K562 (cell line): ENCODE measurements around the gene DEPDC1. TPM values are rescaled to one million over a fixed set of nuclear protein-coding genes. Genes with fewer than 3 reads are reported as not detected.

Source experiments
- ATAC-seq: fragments of 200-7000 bp; cut with Tn5 transposase; 3 replicates; pipeline ENCODE4 v1.9.1; 2020; ENCODE audit warnings: moderate library complexity
- BruUV-seq: library from RNA; stranded (reverse); fragments of 400-500 nt; replicated peaks from 2 replicates; lab custom pipeline; 2021; lab: Mats Ljungman, UMichigan
- CTCF ChIA-PET: fragments of 300-600 bp; formaldehyde crosslinking; extraction: SDS; loops from one replicate; lab custom pipeline; 2021; ENCODE audit warnings: low intra/inter-chr PET ratio; lab: Yijun Ruan, JAX
- POLR2A ChIA-PET: fragments of 300-600, 350-650 bp; sonication (Branson Sonifier 250); formaldehyde crosslinking; extraction: SDS; loops from one replicate; lab custom pipeline; 2021; ENCODE audit warnings: antibody characterized with exemption, inconsistent platforms; lab: Yijun Ruan, JAX
- DNase-seq, 4 experiments: peaks; one replicate each; pipeline versions ENCODE4 v3.0.0 to v3.0.0-alpha.2; 2011 to 2018; ENCODE audit warnings: low spot score in 3 of 4, mixed read lengths in 3 of 4; ENCODE audit errors: extremely low read depth in 1 of 4
- FAIRE-seq: peaks from 2 replicates; lab custom pipeline; 2011; peaks lifted over from hg19 to GRCh38; lab: Jason Lieb, UNC
- H2AFZ ChIP-seq: 2 replicates; pipeline ENCODE4 v1.6.0; 2011; ENCODE audit warnings: low read depth, low read length, control low read depth, inconsistent platforms
- H3K27ac ChIP-seq: fragments of 200-600 bp; 3 replicates; pipeline ENCODE4 v1.8.0; 2011; ENCODE audit warnings: low read depth, mild to moderate bottlenecking, control low read depth, inconsistent platforms, low read length, moderate library complexity, mixed read lengths; ENCODE audit errors: extremely low read depth
- H3K27me3 ChIP-seq, 2 experiments: fragments of 300-600 bp in 1 of 2; 2 replicates in 1 of 2; 3 replicates in 1 of 2; pipeline versions ENCODE4 v1.6.0 to v1.8.0; 2011; ENCODE audit warnings: inconsistent platforms in 2 of 2, low read length in 2 of 2, mild to moderate bottlenecking in 1 of 2, mixed read lengths in 1 of 2, moderate library complexity in 1 of 2; ENCODE audit not compliant: control insufficient read depth in 2 of 2, insufficient read depth in 2 of 2
- H3K36me3 ChIP-seq: fragments of 300-600 bp; 3 replicates; pipeline ENCODE4 v1.8.0; 2011; ENCODE audit warnings: mild to moderate bottlenecking, low read length, inconsistent platforms; ENCODE audit not compliant: control insufficient read depth, insufficient read depth
- H3K4me1 ChIP-seq, 2 experiments: fragments of 200-600 bp in 1 of 2; replicated peaks in 1 of 2; 2 replicates in 1 of 2; 3 replicates in 1 of 2; pipeline versions ENCODE4 v1.5.1 to v1.8.0; 2011; ENCODE audit warnings: inconsistent platforms in 2 of 2, low read length in 2 of 2, mild to moderate bottlenecking in 1 of 2, mixed read lengths in 1 of 2, moderate library complexity in 1 of 2; ENCODE audit not compliant: control insufficient read depth in 2 of 2, insufficient read depth in 2 of 2
- H3K4me2 ChIP-seq: 2 replicates; pipeline ENCODE4 v1.6.1; 2011; ENCODE audit warnings: low read length, control low read depth, inconsistent platforms, mixed read lengths; ENCODE audit not compliant: insufficient read depth
- H3K4me3 ChIP-seq: fragments of 200-600 bp; sonication (generic), shearing (Covaris generic); 2 replicates; pipeline ENCODE4 v1.5.1; 2016; ENCODE audit warnings: control low read depth, inconsistent platforms
- H3K79me2 ChIP-seq: fragments of 200-600 bp; 3 replicates; pipeline ENCODE4 v1.8.0; 2011; ENCODE audit warnings: low read length, inconsistent platforms; ENCODE audit not compliant: control insufficient read depth, insufficient read depth
- H3K9ac ChIP-seq, 2 experiments: 2 replicates each; pipeline versions ENCODE4 v1.6.0 to v1.6.1; 2011; ENCODE audit warnings: low read depth in 2 of 2, low read length in 2 of 2, control low read depth in 1 of 2, inconsistent platforms in 1 of 2, mild to moderate bottlenecking in 1 of 2, mixed read lengths in 1 of 2; ENCODE audit not compliant: insufficient read depth in 1 of 2
- H3K9me1 ChIP-seq: one replicate; pipeline ENCODE4 v1.6.0; 2011; ENCODE audit warnings: inconsistent platforms, mild to moderate bottlenecking, low read length, moderate library complexity; ENCODE audit not compliant: control insufficient read depth, insufficient read depth
- H3K9me3 ChIP-seq: replicated peaks from 2 replicates; pipeline ENCODE4 v1.5.1; 2011; ENCODE audit warnings: low read depth, low read length, inconsistent platforms; ENCODE audit not compliant: control insufficient read depth, insufficient read depth
- H4K20me1 ChIP-seq: replicated peaks from 2 replicates; pipeline ENCODE4 v1.6.1; 2011; ENCODE audit warnings: low read length, inconsistent platforms, mixed read lengths; ENCODE audit not compliant: control insufficient read depth, insufficient read depth
- ARID4B ChIP-seq: sonication (generic); formaldehyde crosslinking; IDR thresholded peaks from 2 replicates; pipeline ENCODE4 v1.8.0; 2022; ENCODE audit warnings: mild to moderate bottlenecking, missing genetic modification reagents
- HEY1 ChIP-seq: fragments of 250-450 bp; sonication (Bioruptor Pico); IDR thresholded peaks from 2 replicates; pipeline ENCODE4 v1.5.0; 2020; ENCODE audit warnings: mild to moderate bottlenecking, moderate library complexity, borderline replicate concordance
- MECOM ChIP-seq: fragments of 250-450 bp; sonication (Bioruptor Pico); IDR thresholded peaks from 2 replicates; pipeline ENCODE4 v1.8.0; 2022; ENCODE audit warnings: inconsistent platforms
- NCOA6 ChIP-seq: fragments of 450-650 bp; IDR thresholded peaks from 2 replicates; pipeline ENCODE4 v1.6.1; 2017; ENCODE audit warnings: mild to moderate bottlenecking
- PHTF2 ChIP-seq: fragments of 250-450 bp; sonication (Bioruptor Pico); IDR thresholded peaks from 2 replicates; pipeline ENCODE4 v1.5.0; 2021; ENCODE audit warnings: mild to moderate bottlenecking
- PRPF4 ChIP-seq: fragments of 200-400 bp; formaldehyde crosslinking; IDR thresholded peaks from one replicate; pipeline ENCODE4 v1.6.1; 2017; ENCODE audit warnings: low read length, low read depth, mild to moderate bottlenecking; ENCODE audit not compliant: insufficient read depth, poor library complexity, severe bottlenecking
- PYGO2 ChIP-seq: fragments of 450-650 bp; IDR thresholded peaks from 2 replicates; pipeline ENCODE4 v1.6.1; 2016; ENCODE audit warnings: mild to moderate bottlenecking, missing genetic modification characterization, moderate library complexity, missing compliant biosample characterization
- RB1 ChIP-seq: fragments of 450-650 bp; IDR thresholded peaks from 2 replicates; pipeline ENCODE4 v1.6.1; 2017; ENCODE audit warnings: low read depth, mild to moderate bottlenecking
- RERE ChIP-seq: sonication (generic); formaldehyde crosslinking; IDR thresholded peaks from 2 replicates; pipeline ENCODE4 v1.8.0; 2023; ENCODE audit warnings: missing genetic modification reagents, mild to moderate bottlenecking, borderline replicate concordance
- RFX1 ChIP-seq: fragments of 450-650 bp; IDR thresholded peaks from 2 replicates; pipeline ENCODE4 v1.6.1; 2016; ENCODE audit warnings: mild to moderate bottlenecking, moderate library complexity
- in situ Hi-C: fragments of 300-500 bp; cut with MboI; formaldehyde crosslinking; loops from 4 replicates; pipeline ENCODE4 v1.15.0; 2018; ENCODE audit warnings: inconsistent platforms, mixed read lengths
- intact Hi-C: fragments of 100-400 bp; cut with micrococcal nuclease; formaldehyde crosslinking; loops from 2 replicates; pipeline ENCODE4 v1.14.2; 2022
- polyA plus RNA-seq, 8 experiments: library from polyadenylated mRNA; depleted of rRNA in 4 of 8; stranded (reverse) in 5 of 8; unstranded in 3 of 8; fragments of >200 nt; fragmentation: Nextera tagmentation in 2 of 8; fragmentation: Illumina TruSeq in 1 of 8; extraction: Ambion mirVana in 2 of 8; extraction: Trizol in 1 of 8; gene quantifications; 2 replicates each; pipeline versions ENCODE4 v1.2.1 to v1.2.3, GENCODE V29; 2011 to 2014; ENCODE audit warnings: inconsistent platforms in 1 of 8, missing spikeins in 1 of 8
- total RNA-seq, 7 experiments: library from RNA; depleted of rRNA in 6 of 7; stranded (reverse); fragments of >200 nt in 6 of 7; fragmentation: Illumina TruSeq in 2 of 7; extraction: Trizol in 2 of 7; gene quantifications; 2 replicates each; pipeline versions ENCODE4 v1.2.1 to v1.2.3, GENCODE V29; 2011 to 2021; ENCODE audit warnings: low replicate concordance in 1 of 7
- TF ChIP-seq, protein P1 (sequence below): sonication (generic); formaldehyde crosslinking; IDR thresholded peaks from 2 replicates; pipeline ENCODE4 v1.8.1; 2023; ENCODE audit warnings: mild to moderate bottlenecking, missing genetic modification reagents

DEPDC1 gene
- total and polyA plus RNA-seq, 9 of the 15 experiments (the other 6 are each of a cell fraction or from before 2014, with no cell fraction given) = 9.9 to 28.3 (median 17.8) TPM

DNA sequence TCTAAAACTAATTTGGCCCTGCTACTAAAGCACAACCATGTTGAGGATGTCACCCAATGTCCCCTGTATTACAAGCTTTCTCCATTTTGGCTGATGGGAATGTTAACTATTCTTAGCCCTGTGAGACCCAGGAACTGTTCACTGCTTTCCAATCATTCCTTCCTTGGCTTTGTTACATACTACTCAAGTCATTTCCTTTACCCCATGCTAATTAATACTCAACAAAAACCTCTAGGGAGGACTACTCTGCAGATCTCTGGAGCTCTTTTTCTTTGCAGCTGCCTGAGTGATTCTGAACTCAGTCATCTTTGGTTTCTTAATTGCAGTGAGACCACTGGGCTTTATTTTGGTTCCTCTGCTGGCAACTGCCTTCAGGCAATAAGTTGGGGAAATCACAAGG, 23.8 kb downstream of the DEPDC1 start:
- Histone ChIP-seq H2AFZ (no peak overlapping the region), H3K4me3 (no peak overlapping the region), H3K9ac (no peak overlapping the region), H3K9me1 (no peaks in the 10 kb centered on the region), H3K9me3 (no peaks in the 10 kb centered on the region), H3K36me3 (peaks cover 19% of the 10 kb centered on the region; the same call in 2 of the 3 replicates), H3K79me2 (no peaks in the 10 kb centered on the region), H4K20me1 (no peaks in the 10 kb centered on the region), H3K27ac (no peak overlapping the region), H3K27me3 (no peaks in the 10 kb centered on the region), H3K4me1 (no peaks in the 10 kb centered on the region), H3K4me2 (no peak overlapping the region)
- ChIA-PET POLR2A (no interaction called here), CTCF (no interaction called here)
- BruUV-seq = no TSS peak
- DNase-seq (no peak), FAIRE-seq (no peak), ATAC-seq (no peak)
- in situ Hi-C loops (loop anchor here (25.0 kb wide), 2 partner anchors 936 to 1264 kb away; no protein-coding TSS in a partner anchor), intact Hi-C loops (loop anchor here (5.0 kb wide), 1 partner anchor 119 kb away; no protein-coding TSS in a partner anchor)
- TF ChIP-seq RB1 (no peak), MECOM (CRISPR knock-in tag) (no peak), PHTF2 (CRISPR knock-in tag) (no peak), PYGO2 (tag) (no peak), ARID4B (CRISPR knock-in tag) (no peak), NCOA6 (no peak), RERE (CRISPR knock-in tag) (no peak), PRPF4 (no peak), RFX1 (no peak), HEY1 (CRISPR knock-in tag) (no peak)
- TF ChIP-seq, protein P1, sequence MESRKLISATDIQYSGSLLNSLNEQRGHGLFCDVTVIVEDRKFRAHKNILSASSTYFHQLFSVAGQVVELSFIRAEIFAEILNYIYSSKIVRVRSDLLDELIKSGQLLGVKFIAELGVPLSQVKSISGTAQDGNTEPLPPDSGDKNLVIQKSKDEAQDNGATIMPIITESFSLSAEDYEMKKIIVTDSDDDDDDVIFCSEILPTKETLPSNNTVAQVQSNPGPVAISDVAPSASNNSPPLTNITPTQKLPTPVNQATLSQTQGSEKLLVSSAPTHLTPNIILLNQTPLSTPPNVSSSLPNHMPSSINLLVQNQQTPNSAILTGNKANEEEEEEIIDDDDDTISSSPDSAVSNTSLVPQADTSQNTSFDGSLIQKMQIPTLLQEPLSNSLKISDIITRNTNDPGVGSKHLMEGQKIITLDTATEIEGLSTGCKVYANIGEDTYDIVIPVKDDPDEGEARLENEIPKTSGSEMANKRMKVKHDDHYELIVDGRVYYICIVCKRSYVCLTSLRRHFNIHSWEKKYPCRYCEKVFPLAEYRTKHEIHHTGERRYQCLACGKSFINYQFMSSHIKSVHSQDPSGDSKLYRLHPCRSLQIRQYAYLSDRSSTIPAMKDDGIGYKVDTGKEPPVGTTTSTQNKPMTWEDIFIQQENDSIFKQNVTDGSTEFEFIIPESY (CRISPR knock-in tag) = no peak
